Mucosa of descending colon (tissue), 3 donors: ENCODE data around the gene RHBDD1. TPM values are rescaled to one million over a fixed set of nuclear protein-coding genes. Genes with fewer than 3 reads are reported as not detected.

Source experiments
- ATAC-seq: fragments of 200-7000 bp; cut with Tn5 transposase; one replicate; pipeline ENCODE4 v1.9.1; 2020; ENCODE audit warnings: mild to moderate bottlenecking, moderate library complexity
- DNase-seq, 3 donors: peaks; one replicate each; pipeline ENCODE4 v3.0.0-alpha.2; 2020
- H3K36me3 ChIP-seq: fragments of 200-600 bp; one replicate; pipeline ENCODE4 v1.8.0; 2021; ENCODE audit warnings: low read depth, mild to moderate bottlenecking
- H3K4me1 ChIP-seq: fragments of 200-600 bp; one replicate; pipeline ENCODE4 v1.8.0; 2021; ENCODE audit warnings: low read depth, mild to moderate bottlenecking
- H3K4me3 ChIP-seq: fragments of 200-600 bp; one replicate; pipeline ENCODE4 v1.8.0; 2021; ENCODE audit warnings: mild to moderate bottlenecking
- H3K9me3 ChIP-seq: fragments of 200-600 bp; one replicate; pipeline ENCODE4 v1.8.0; 2021; ENCODE audit warnings: mild to moderate bottlenecking
- CTCF ChIP-seq: fragments of 200-600 bp; IDR thresholded peaks from one replicate; pipeline ENCODE4 v1.8.0; 2022; ENCODE audit warnings: antibody characterized with exemption, mild to moderate bottlenecking
- intact Hi-C, 2 donors: fragments of 100-400 bp; cut with DNase I in 1 of 2; cut with micrococcal nuclease in 1 of 2; formaldehyde crosslinking; loops; one replicate each; pipeline versions ENCODE4 v1.11.0 to v1.11.1; 2022; cut with DNase I, micrococcal nuclease
- total RNA-seq, 3 donors: library from RNA; stranded (reverse); fragmentation: NEBNext Ultra II Directional in 2 of 3; extraction: Animal tissue kit (Norgen Biotek cat#: 25700) in 2 of 3; gene quantifications; one replicate each; pipeline versions ENCODE4 v1.2.1 to v1.2.4, GENCODE V29; 2021 to 2023
- donor health status: DM: no; HTN: no; CAD: no; lungs with moderate emphysema.
- donor health status: DM: no; HTN: no; CAD: no.
- donor health status: DM: no; HTN: yes; CAD: no.

Gene RHBDD1
- total RNA-seq, 3 donors from 2014 or later, result 28.7 to 41.6 (median 30.5) TPM

DNA sequence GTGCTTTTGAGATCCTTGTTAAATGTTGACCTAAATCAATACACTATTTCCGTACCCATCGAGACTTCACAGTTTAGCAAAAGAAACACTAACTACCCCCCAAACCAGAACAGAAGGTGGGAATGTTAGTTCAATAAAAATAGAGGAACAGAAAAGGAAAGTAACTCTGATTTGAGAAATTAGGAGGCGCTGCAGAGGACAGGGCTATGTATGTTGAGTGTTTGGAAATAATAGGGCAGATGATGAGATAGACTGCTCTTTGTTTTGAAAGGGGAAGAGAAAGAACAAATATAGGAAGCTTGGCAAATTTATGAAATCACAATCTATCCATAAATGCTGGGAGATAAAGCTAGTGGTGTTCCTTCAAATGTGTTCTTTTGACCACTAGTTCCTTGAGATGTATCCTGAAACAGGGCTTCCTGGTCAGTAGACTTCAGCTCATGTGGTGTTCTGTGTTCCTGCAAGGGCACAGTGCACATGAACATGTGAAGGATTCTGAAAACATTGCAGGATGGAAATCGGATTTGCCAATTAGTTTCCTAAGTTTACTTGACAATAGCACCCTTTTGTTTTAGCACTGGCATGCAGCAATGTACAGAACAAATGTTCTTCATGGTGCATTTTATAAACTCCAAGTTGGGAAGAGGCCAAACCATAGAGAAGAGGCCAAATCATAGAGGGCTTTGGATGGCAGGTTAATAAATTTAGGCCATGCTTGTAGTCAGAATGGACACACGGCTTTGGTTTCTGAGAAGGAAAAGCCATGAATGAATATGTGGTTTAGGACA, 39.8 kb downstream of the RHBDD1 start:
- DNase-seq (no peak), ATAC-seq (no peak)
- Histone ChIP-seq H3K9me3 (no peaks in the 10 kb centered on the region), H3K4me1 (no peaks in the 10 kb centered on the region), H3K36me3 (no peaks in the 10 kb centered on the region), H3K4me3 (no peak overlapping the region)
- intact Hi-C loops, result no loop called here
- TF ChIP-seq CTCF, result no peak

DNA sequence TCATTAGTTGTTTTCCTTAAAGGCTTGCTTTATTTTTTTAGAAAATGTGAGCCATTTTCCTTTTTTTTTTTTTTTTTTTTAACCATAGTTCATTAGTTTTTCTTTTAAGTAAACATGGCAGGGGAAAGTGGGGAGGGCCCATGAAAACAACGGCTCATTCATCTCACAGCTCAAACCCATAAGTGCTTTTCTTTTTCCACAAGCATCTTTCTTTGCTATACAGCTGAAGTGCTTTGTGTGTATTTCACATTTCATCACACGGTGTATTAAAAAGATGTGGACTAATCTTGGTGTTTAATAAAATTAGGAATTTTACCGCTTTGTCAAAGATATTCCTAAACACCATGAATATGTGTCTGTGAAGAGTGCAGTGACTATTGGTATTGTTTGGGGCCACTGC, 41.6 kb downstream of the RHBDD1 start:
- DNase-seq (no peak), ATAC-seq (no peak)
- Histone ChIP-seq H3K36me3 (no peaks in the 10 kb centered on the region), H3K4me3 (no peak overlapping the region), H3K4me1 (no peaks in the 10 kb centered on the region), H3K9me3 (no peaks in the 10 kb centered on the region)
- intact Hi-C loops, result no loop called here
- TF ChIP-seq CTCF, result no peak

- intact Hi-C loops, result no loop called here
- DNase-seq (no peak), ATAC-seq (no peak)
- Histone ChIP-seq H3K4me1 (no peaks in the 10 kb centered on the region), H3K36me3 (no peaks in the 10 kb centered on the region), H3K4me3 (no peak overlapping the region), H3K9me3 (no peaks in the 10 kb centered on the region)
- no peak for TF ChIP-seq CTCF
Observed at GRCh38 chr2:226881287-226881686, 45.4 kb downstream of the RHBDD1 start.

- intact Hi-C loops, result no loop called here
- TF ChIP-seq CTCF, result no peak
- ATAC-seq, result no peak
- H3K4me1 ChIP-seq, result no peaks in the 10 kb centered on the region
- no peaks in the 10 kb centered on the region for H3K36me3 ChIP-seq
- no peak for DNase-seq
- H3K4me3 ChIP-seq, result no peak overlapping the region
- no peaks in the 10 kb centered on the region for H3K9me3 ChIP-seq
Observed at GRCh38 chr2:226882606-226883005, 46.8 kb downstream of the RHBDD1 start.

DNA sequence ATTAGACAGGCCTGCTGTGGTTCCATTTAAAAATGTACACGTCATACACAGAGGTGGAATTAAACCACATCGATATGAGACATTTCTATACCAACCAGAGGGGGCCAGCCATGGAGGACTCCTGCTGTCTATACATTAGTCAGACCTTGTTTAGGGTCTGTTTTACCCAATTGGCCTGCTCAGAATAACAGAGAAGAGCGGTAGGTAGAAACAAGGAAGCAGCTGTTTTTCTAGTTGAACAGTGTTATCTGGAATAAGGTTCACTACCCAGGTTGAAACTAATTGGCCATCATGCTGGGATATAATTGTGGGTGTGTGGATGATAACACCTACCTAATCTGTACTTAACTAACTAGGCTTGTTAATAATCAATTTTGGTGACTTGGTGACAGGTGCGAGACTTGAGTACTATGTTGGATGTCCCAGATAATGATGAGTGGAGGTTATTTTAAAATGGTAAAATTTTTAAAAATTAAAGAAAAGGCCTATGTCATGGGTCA, 47.5 kb downstream of the RHBDD1 start:
- Histone ChIP-seq H3K9me3 (no peaks in the 10 kb centered on the region), H3K36me3 (no peaks in the 10 kb centered on the region), H3K4me1 (no peaks in the 10 kb centered on the region), H3K4me3 (no peak overlapping the region)
- DNase-seq (no peak), ATAC-seq (no peak)
- intact Hi-C loops, result no loop called here
- no peak for TF ChIP-seq CTCF
